Prostate gland (tissue), 2 donors: ENCODE measurements around the gene SLAMF1. TPM values are rescaled to one million over a fixed set of nuclear protein-coding genes. Genes with fewer than 3 reads are reported as not detected.

Experiments
- DNase-seq: peaks from one replicate; pipeline ENCODE4 v3.0.0-alpha.2; 2019; ENCODE audit warnings: low spot score
- H3K27ac ChIP-seq, 2 donors: fragments of 200-600 bp; sonication (generic); 2 replicates each; pipeline ENCODE4 v1.5.1; 2017 to 2019
- H3K27me3 ChIP-seq: fragments of 200-600 bp; sonication (generic); replicated peaks from 2 replicates; pipeline ENCODE4 v1.5.1; 2019; ENCODE audit not compliant: insufficient read depth
- H3K36me3 ChIP-seq, 2 donors: fragments of 200-600 bp; sonication (generic); 1 replicate in 1 of 2; 2 replicates in 1 of 2; pipeline versions ENCODE4 v1.5.1 to v1.8.1; 2017 to 2019
- H3K4me1 ChIP-seq: fragments of 200-600 bp; sonication (generic); replicated peaks from 2 replicates; pipeline ENCODE4 v1.5.1; 2019
- H3K4me3 ChIP-seq, 2 donors: fragments of 200-600 bp; sonication (generic); 2 replicates each; pipeline ENCODE4 v1.5.1; 2017 to 2019
- H3K9me3 ChIP-seq: fragments of 200-600 bp; sonication (generic); 2 replicates; pipeline ENCODE4 v1.5.1; 2017
- CTCF ChIP-seq, 4 experiments: fragments of 200-600 bp in 2 of 4; fragments of 450-650 bp in 2 of 4; sonication (generic) in 2 of 4; IDR thresholded peaks; 1 replicate in 3 of 4; 2 replicates in 1 of 4; pipeline ENCODE4 v1.5.1; 2016 to 2019; ENCODE audit warnings: antibody characterized with exemption in 4 of 4, mild to moderate bottlenecking in 2 of 4, moderate library complexity in 2 of 4
- POLR2A ChIP-seq: fragments of 450-650 bp; IDR thresholded peaks from one replicate; pipeline ENCODE4 v1.6.1; 2016; ENCODE audit warnings: antibody characterized with exemption, mild to moderate bottlenecking
- POLR2AphosphoS5 ChIP-seq: sonication (generic); formaldehyde crosslinking; IDR thresholded peaks from one replicate; pipeline ENCODE4 v1.6.1; 2017; ENCODE audit warnings: antibody characterized with exemption
- WGBS: methylation state at CpG from one replicate; pipeline ENCODE4 v1.1.5; 2018; 5-methylcytosine and 5-hydroxymethylcytosine counted together
- intact Hi-C: fragments of 100-400 bp; cut with DNase I; formaldehyde crosslinking; loops from one replicate; pipeline ENCODE4 v1.14.2; 2022
- total RNA-seq, 2 donors: library from RNA; depleted of rRNA; stranded (reverse); fragments of >200 nt; gene quantifications; one replicate each; pipeline ENCODE4 v1.1.0, GENCODE V29; 2016

SLAMF1 gene
- total RNA-seq, 2 donors from 2014 or later = 0.17 to 0.36 TPM

DNA sequence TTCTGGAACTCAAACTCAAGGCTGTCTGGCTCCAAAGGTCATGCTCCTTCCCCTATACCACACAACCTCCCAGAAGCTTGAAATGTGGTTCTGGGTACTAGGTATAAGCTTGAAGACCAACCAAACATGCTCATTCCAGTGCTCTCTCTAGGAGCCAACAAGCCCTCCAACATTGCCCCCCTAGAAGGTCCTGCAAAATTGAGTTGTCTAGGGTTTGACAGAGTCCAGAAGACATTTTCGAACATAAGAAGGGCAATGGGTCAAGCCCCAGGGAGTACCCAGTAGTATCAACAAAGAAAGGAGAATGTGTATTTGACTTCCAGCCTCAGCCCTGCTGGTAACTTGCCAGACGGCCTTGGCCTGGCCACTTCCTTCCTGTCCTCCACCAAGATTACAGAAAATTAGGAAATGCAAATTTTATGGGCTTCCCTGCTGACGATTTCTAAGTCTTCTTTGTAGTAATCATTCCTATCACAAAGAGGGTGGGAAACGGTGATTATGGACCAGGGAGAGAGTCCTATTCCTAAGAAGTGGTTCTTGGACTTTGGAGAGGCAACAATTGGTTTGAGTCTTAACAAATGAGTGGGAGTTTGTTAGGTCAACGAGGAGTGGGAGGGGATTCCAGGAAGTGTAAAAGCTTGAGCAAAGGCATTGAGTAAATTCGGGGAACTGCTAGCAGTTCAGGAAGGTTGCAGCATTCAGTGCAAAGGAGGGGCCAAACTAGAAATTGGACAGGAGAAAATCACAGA lies 18.7 kb upstream of the SLAMF1 start:
- Histone ChIP-seq H3K27ac (no peak overlapping the region), H3K4me1 (no peaks in the 10 kb centered on the region), H3K4me3 (no peak overlapping the region), H3K27me3 (peaks cover 2% of the 10 kb centered on the region), H3K36me3 (no peaks in the 10 kb centered on the region), H3K9me3 (no peaks in the 10 kb centered on the region)
- intact Hi-C loops = no loop called here
- DNase-seq = no peak
- no peak for TF ChIP-seq POLR2AphosphoS5
- TF ChIP-seq POLR2A = no peak
- TF ChIP-seq CTCF (IDR thresholded peaks at IDR 0.05) = no peak
- 31% methylated on average over 6 of the region's 6 CpGs for WGBS

DNA sequence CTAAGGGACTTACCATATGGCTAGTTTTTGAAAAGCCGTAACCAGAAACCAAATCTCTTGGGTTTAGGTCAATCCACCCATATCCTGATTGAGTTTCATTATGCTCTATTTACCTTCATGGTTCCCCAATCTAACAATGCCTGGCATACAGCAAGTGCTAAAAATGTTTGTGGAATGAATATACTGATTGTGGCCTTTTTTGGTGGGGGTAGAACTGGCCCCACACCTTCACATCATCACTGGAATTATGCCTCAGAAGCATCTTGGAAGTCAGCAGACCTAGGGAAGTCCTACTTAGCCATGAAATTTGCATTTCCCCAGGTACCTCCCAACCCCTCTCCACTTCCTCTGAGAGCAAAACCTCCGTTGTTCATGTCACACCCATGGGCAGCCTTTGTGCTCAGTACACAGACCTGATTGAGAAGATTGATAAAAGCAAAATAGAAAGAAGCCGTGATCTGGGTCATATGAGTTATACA lies 17.8 kb upstream of the SLAMF1 start:
- no peaks in the 10 kb centered on the region for H3K36me3 ChIP-seq
- WGBS = 73% methylated on average over 3 of the region's 3 CpGs
- TF ChIP-seq POLR2A = no peak
- no peak for TF ChIP-seq POLR2AphosphoS5
- TF ChIP-seq CTCF (IDR thresholded peaks at IDR 0.05) = no peak
- intact Hi-C loops = no loop called here
- no peaks in the 10 kb centered on the region for H3K4me1 ChIP-seq
- H3K9me3 ChIP-seq = no peaks in the 10 kb centered on the region
- H3K27me3 ChIP-seq = peaks cover 2% of the 10 kb centered on the region
- H3K27ac ChIP-seq = no peak overlapping the region
- H3K4me3 ChIP-seq = no peak overlapping the region
- DNase-seq = no peak

- no peak for TF ChIP-seq POLR2A
- no peak for TF ChIP-seq POLR2AphosphoS5
- no peak for TF ChIP-seq CTCF (IDR thresholded peaks at IDR 0.05)
- no peak for DNase-seq
- intact Hi-C loops = no loop called here
- Histone ChIP-seq H3K27me3 (peaks cover 2% of the 10 kb centered on the region), H3K9me3 (no peaks in the 10 kb centered on the region), H3K4me3 (no peak overlapping the region), H3K4me1 (peaks cover 2% of the 10 kb centered on the region), H3K36me3 (no peaks in the 10 kb centered on the region), H3K27ac (no peak overlapping the region)
- 92% methylated on average over 4 of the region's 4 CpGs for WGBS
These were observed 16.1 kb upstream of the SLAMF1 start for GRCh38 chr1:160662910-160663309.

- WGBS = 97% methylated on average over 4 of the region's 4 CpGs
- Histone ChIP-seq H3K9me3 (no peaks in the 10 kb centered on the region), H3K36me3 (no peaks in the 10 kb centered on the region), H3K27me3 (peaks cover under 1% of the 10 kb centered on the region), H3K4me1 (peaks cover 2% of the 10 kb centered on the region), H3K27ac (no peak overlapping the region), H3K4me3 (no peak overlapping the region)
- TF ChIP-seq CTCF (IDR thresholded peaks at IDR 0.05) (no peak), POLR2A (no peak), POLR2AphosphoS5 (no peak)
- DNase-seq = no peak
- intact Hi-C loops = no loop called here
These were observed 12.7 kb upstream of the SLAMF1 start for GRCh38 chr1:160659566-160659965.

DNA sequence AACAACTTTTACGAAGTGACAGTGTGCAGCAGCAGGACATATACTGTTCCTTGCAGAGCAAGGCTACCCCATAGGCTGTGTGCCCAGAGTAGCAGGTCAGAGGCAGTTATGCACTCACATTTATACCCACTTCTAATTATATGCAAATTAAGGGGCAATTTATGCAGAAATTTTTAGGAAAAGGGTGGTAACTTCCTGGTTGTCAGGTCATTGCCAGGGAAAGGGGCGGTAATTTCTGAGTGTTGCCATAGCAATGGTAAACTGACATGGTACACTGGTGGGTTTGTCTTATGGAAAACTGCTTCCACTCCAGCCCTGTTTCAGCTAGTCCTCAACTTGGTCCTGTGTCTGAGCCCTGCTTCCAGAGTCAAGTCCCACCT lies 12.0 kb upstream of the SLAMF1 start:
- Histone ChIP-seq H3K9me3 (no peaks in the 10 kb centered on the region), H3K36me3 (no peaks in the 10 kb centered on the region), H3K27me3 (no peaks in the 10 kb centered on the region), H3K4me1 (peaks cover 2% of the 10 kb centered on the region), H3K27ac (no peak overlapping the region), H3K4me3 (no peak overlapping the region)
- TF ChIP-seq POLR2A (no peak), CTCF (IDR thresholded peaks at IDR 0.05) (no peak), POLR2AphosphoS5 (no peak)
- intact Hi-C loops = no loop called here
- DNase-seq = no peak
- WGBS = 94% methylated on average over 2 of the region's 2 CpGs
